SK-N-SH treated with all-trans-retinoic acid at 6 μM for 48 hours (cell line): Measurements from ENCODE around the gene PARD3.

Experiments used
- ATAC-seq: fragments of 200-7000 bp; cut with Tn5 transposase; 3 replicates; pipeline ENCODE4 v1.9.1; 2020; ENCODE audit warnings: mild to moderate bottlenecking, moderate library complexity
- ARNTL ChIP-seq: fragments of 450-650 bp; formaldehyde crosslinking; IDR thresholded peaks from 2 replicates; pipeline ENCODE4 v1.5.0; 2020; ENCODE audit warnings: low read depth, mild to moderate bottlenecking, moderate library complexity, borderline replicate concordance
- BACH2 ChIP-seq: fragments of 250-450 bp; sonication (Bioruptor Pico); IDR thresholded peaks from 2 replicates; pipeline ENCODE4 v1.9.0; 2021; ENCODE audit warnings: mild to moderate bottlenecking, borderline replicate concordance
- CSDC2 ChIP-seq: fragments of 250-450 bp; sonication (Bioruptor Pico); IDR thresholded peaks from 2 replicates; pipeline ENCODE4 v1.5.0; 2020; ENCODE audit warnings: mild to moderate bottlenecking, moderate library complexity
- CSRNP3 ChIP-seq: fragments of 250-450 bp; sonication (Bioruptor Pico); IDR thresholded peaks from 2 replicates; pipeline ENCODE4 v1.5.1; 2021; ENCODE audit warnings: mild to moderate bottlenecking, moderate library complexity
- ESRRG ChIP-seq: fragments of 250-450 bp; sonication (Bioruptor Pico); IDR thresholded peaks from 2 replicates; pipeline ENCODE4 v1.6.1; 2021; ENCODE audit warnings: mild to moderate bottlenecking
- GLIS3 ChIP-seq: fragments of 250-450 bp; sonication (Bioruptor Pico); IDR thresholded peaks from 2 replicates; pipeline ENCODE4 v1.5.0; 2020; ENCODE audit warnings: mild to moderate bottlenecking, moderate library complexity
- ISL1 ChIP-seq: fragments of 250-450 bp; sonication (Bioruptor Pico); IDR thresholded peaks from 2 replicates; pipeline ENCODE4 v2.1.2; 2022; ENCODE audit warnings: mild to moderate bottlenecking, moderate library complexity
- PPARA ChIP-seq: fragments of 250-450 bp; sonication (Bioruptor Pico); IDR thresholded peaks from 2 replicates; pipeline ENCODE4 v1.5.0; 2020; ENCODE audit warnings: mild to moderate bottlenecking, borderline replicate concordance
- RARB ChIP-seq: fragments of 250-450 bp; sonication (Bioruptor Pico); IDR thresholded peaks from 2 replicates; pipeline ENCODE4 v1.8.0; 2021; ENCODE audit warnings: mild to moderate bottlenecking, moderate library complexity
- SNAI2 ChIP-seq: fragments of 250-450 bp; sonication (Bioruptor Pico); IDR thresholded peaks from 2 replicates; pipeline ENCODE4 v1.5.0; 2020; ENCODE audit warnings: mild to moderate bottlenecking, moderate library complexity
- TCF4 ChIP-seq: fragments of 250-450 bp; sonication (Bioruptor Pico); IDR thresholded peaks from 2 replicates; pipeline ENCODE4 v1.8.0; 2021; ENCODE audit warnings: mild to moderate bottlenecking, moderate library complexity, borderline replicate concordance
- TOX ChIP-seq: fragments of 250-450 bp; sonication (Bioruptor Pico); IDR thresholded peaks from 2 replicates; pipeline ENCODE4 v1.8.0; 2021; ENCODE audit warnings: mild to moderate bottlenecking, moderate library complexity, borderline replicate concordance
- ZFP3 ChIP-seq: fragments of 250-450 bp; sonication (Bioruptor Pico); IDR thresholded peaks from 2 replicates; pipeline ENCODE4 v1.5.0; 2020; ENCODE audit warnings: mild to moderate bottlenecking, moderate library complexity
- ZFP30 ChIP-seq: fragments of 450-650 bp; formaldehyde crosslinking; IDR thresholded peaks from 2 replicates; pipeline ENCODE4 v1.5.0; 2022; ENCODE audit warnings: mild to moderate bottlenecking, moderate library complexity
- ZNF565 ChIP-seq: fragments of 450-650 bp; formaldehyde crosslinking; conservative IDR thresholded peaks from 2 replicates; pipeline ENCODE4 v1.5.0; 2020; ENCODE audit warnings: low read depth, mild to moderate bottlenecking, moderate library complexity
- ZNF70 ChIP-seq: fragments of 450-650 bp; formaldehyde crosslinking; IDR thresholded peaks from 2 replicates; pipeline ENCODE4 v1.5.0; 2020; ENCODE audit warnings: mild to moderate bottlenecking, moderate library complexity
- ZNF8 ChIP-seq: fragments of 450-650 bp; formaldehyde crosslinking; IDR thresholded peaks from 2 replicates; pipeline ENCODE4 v1.5.0; 2020; ENCODE audit warnings: mild to moderate bottlenecking, moderate library complexity
- TF ChIP-seq, protein P1 (sequence below): fragments of 250-450 bp; sonication (Bioruptor Pico); IDR thresholded peaks from 2 replicates; pipeline ENCODE4 v1.5.1; 2020; ENCODE audit warnings: low read depth, mild to moderate bottlenecking, moderate library complexity
- TF ChIP-seq, protein P2 (sequence below): fragments of 250-450 bp; sonication (Bioruptor Pico); IDR thresholded peaks from 2 replicates; pipeline ENCODE4 v1.8.0; 2021; ENCODE audit warnings: low read depth, mild to moderate bottlenecking, moderate library complexity, borderline replicate concordance
- TF ChIP-seq, protein P3 (sequence below): fragments of 250-450 bp; sonication (Bioruptor Pico); IDR thresholded peaks from 2 replicates; pipeline ENCODE4 v1.5.0; 2020; ENCODE audit warnings: mild to moderate bottlenecking, moderate library complexity
- TF ChIP-seq, protein P4 (sequence below): fragments of 250-450 bp; sonication (Bioruptor Pico); IDR thresholded peaks from 2 replicates; pipeline ENCODE4 v1.8.0; 2020; ENCODE audit warnings: mild to moderate bottlenecking, moderate library complexity, borderline replicate concordance

PARD3 gene

GRCh38 chr10:34291466-34292193 is 523.5 kb downstream of the PARD3 start:
- ATAC-seq, result no peak
- TF ChIP-seq ZFP30 (CRISPR knock-in tag) (no peak), ZNF8 (no peak), ZNF565 (CRISPR knock-in tag) (no peak), ARNTL (CRISPR knock-in tag) (no peak), ZNF70 (no peak), TCF4 (no peak), ZFP3 (CRISPR knock-in tag) (no peak), RARB (CRISPR knock-in tag) (no peak), GLIS3 (CRISPR knock-in tag) (no peak), CSRNP3 (CRISPR knock-in tag) (no peak), CSDC2 (CRISPR knock-in tag) (no peak), TOX (CRISPR knock-in tag) (no peak), BACH2 (CRISPR knock-in tag) (no peak), PPARA (CRISPR knock-in tag) (no peak)
- TF ChIP-seq, protein P1, sequence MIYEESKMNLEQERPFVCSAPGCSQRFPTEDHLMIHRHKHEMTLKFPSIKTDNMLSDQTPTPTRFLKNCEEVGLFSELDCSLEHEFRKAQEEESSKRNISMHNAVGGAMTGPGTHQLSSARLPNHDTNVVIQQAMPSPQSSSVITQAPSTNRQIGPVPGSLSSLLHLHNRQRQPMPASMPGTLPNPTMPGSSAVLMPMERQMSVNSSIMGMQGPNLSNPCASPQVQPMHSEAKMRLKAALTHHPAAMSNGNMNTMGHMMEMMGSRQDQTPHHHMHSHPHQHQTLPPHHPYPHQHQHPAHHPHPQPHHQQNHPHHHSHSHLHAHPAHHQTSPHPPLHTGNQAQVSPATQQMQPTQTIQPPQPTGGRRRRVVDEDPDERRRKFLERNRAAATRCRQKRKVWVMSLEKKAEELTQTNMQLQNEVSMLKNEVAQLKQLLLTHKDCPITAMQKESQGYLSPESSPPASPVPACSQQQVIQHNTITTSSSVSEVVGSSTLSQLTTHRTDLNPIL, result no peak
- TF ChIP-seq, protein P2, sequence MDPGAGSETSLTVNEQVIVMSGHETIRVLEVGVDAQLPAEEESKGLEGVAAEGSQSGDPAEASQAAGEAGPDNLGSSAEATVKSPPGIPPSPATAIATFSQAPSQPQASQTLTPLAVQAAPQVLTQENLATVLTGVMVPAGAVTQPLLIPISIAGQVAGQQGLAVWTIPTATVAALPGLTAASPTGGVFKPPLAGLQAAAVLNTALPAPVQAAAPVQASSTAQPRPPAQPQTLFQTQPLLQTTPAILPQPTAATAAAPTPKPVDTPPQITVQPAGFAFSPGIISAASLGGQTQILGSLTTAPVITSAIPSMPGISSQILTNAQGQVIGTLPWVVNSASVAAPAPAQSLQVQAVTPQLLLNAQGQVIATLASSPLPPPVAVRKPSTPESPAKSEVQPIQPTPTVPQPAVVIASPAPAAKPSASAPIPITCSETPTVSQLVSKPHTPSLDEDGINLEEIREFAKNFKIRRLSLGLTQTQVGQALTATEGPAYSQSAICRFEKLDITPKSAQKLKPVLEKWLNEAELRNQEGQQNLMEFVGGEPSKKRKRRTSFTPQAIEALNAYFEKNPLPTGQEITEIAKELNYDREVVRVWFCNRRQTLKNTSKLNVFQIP (CRISPR knock-in tag), result no peak
- TF ChIP-seq, protein P3, sequence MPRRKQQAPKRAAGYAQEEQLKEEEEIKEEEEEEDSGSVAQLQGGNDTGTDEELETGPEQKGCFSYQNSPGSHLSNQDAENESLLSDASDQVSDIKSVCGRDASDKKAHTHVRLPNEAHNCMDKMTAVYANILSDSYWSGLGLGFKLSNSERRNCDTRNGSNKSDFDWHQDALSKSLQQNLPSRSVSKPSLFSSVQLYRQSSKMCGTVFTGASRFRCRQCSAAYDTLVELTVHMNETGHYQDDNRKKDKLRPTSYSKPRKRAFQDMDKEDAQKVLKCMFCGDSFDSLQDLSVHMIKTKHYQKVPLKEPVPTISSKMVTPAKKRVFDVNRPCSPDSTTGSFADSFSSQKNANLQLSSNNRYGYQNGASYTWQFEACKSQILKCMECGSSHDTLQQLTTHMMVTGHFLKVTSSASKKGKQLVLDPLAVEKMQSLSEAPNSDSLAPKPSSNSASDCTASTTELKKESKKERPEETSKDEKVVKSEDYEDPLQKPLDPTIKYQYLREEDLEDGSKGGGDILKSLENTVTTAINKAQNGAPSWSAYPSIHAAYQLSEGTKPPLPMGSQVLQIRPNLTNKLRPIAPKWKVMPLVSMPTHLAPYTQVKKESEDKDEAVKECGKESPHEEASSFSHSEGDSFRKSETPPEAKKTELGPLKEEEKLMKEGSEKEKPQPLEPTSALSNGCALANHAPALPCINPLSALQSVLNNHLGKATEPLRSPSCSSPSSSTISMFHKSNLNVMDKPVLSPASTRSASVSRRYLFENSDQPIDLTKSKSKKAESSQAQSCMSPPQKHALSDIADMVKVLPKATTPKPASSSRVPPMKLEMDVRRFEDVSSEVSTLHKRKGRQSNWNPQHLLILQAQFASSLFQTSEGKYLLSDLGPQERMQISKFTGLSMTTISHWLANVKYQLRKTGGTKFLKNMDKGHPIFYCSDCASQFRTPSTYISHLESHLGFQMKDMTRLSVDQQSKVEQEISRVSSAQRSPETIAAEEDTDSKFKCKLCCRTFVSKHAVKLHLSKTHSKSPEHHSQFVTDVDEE (CRISPR knock-in tag), result no peak

- peak; percentile 86 for ATAC-seq
- TF ChIP-seq, protein P4, sequence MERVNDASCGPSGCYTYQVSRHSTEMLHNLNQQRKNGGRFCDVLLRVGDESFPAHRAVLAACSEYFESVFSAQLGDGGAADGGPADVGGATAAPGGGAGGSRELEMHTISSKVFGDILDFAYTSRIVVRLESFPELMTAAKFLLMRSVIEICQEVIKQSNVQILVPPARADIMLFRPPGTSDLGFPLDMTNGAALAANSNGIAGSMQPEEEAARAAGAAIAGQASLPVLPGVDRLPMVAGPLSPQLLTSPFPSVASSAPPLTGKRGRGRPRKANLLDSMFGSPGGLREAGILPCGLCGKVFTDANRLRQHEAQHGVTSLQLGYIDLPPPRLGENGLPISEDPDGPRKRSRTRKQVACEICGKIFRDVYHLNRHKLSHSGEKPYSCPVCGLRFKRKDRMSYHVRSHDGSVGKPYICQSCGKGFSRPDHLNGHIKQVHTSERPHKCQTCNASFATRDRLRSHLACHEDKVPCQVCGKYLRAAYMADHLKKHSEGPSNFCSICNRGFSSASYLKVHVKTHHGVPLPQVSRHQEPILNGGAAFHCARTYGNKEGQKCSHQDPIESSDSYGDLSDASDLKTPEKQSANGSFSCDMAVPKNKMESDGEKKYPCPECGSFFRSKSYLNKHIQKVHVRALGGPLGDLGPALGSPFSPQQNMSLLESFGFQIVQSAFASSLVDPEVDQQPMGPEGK (CRISPR knock-in tag), result no peak
- TF ChIP-seq TCF4 (no peak), ISL1 (CRISPR knock-in tag) (peak; percentile 82), TOX (CRISPR knock-in tag) (peak; percentile 77), ZNF565 (CRISPR knock-in tag) (no peak), PPARA (CRISPR knock-in tag) (no peak), RARB (CRISPR knock-in tag) (no peak), ZFP3 (CRISPR knock-in tag) (0 out of 2 replicates have a peak, but pooled peaks have one; percentile 17), ESRRG (CRISPR knock-in tag) (no peak), ZNF8 (no peak), ZFP30 (CRISPR knock-in tag) (no peak), GLIS3 (CRISPR knock-in tag) (no peak), CSDC2 (CRISPR knock-in tag) (no peak), BACH2 (CRISPR knock-in tag) (no peak), SNAI2 (CRISPR knock-in tag) (no peak), ARNTL (CRISPR knock-in tag) (no peak)
- TF ChIP-seq, protein P1, result no peak
- TF ChIP-seq, protein P3 (CRISPR knock-in tag), result no peak
- TF ChIP-seq, protein P2 (CRISPR knock-in tag), result no peak
Observed at GRCh38 chr10:34290412-34291081, 524.5 kb downstream of the PARD3 start.
